IPS-18a (cell line): Measurements from ENCODE around the gene OR4K17.
"Not testable (repeated sequence)": the region's sequence is repeated elsewhere in the genome, so short reads cannot be mapped to it uniquely, and the experiment has no call there.

Experiments
- H3K27ac ChIP-seq: one replicate; pipeline ENCODE4 v1.5.1; 2013; ENCODE audit warnings: low read length
- H3K27me3 ChIP-seq: one replicate; pipeline ENCODE4 v1.6.1; 2013; ENCODE audit warnings: mild to moderate bottlenecking, low read length; ENCODE audit not compliant: control insufficient read depth, insufficient read depth
- H3K36me3 ChIP-seq: one replicate; pipeline ENCODE4 v1.6.1; 2013; ENCODE audit warnings: low read depth, low read length; ENCODE audit not compliant: control insufficient read depth
- H3K4me1 ChIP-seq: one replicate; pipeline ENCODE4 v1.6.1; 2013; ENCODE audit warnings: low read depth, low read length; ENCODE audit not compliant: control insufficient read depth
- H3K4me3 ChIP-seq: one replicate; pipeline ENCODE4 v1.5.1; 2013; ENCODE audit warnings: low read length
- H3K9ac ChIP-seq: one replicate; pipeline ENCODE4 v1.6.1; 2013; ENCODE audit warnings: mild to moderate bottlenecking, low read length, moderate library complexity
- H3K9me3 ChIP-seq: one replicate; pipeline ENCODE4 v1.6.1; 2013; ENCODE audit warnings: low read depth, low read length; ENCODE audit not compliant: control insufficient read depth

OR4K17 gene

GRCh38 chr14:20110438-20110837 lies at the start of gene OR4K17:
OR4K17 (plus strand) TSS chr14:20110739; CDS start chr14:20117500, 6,761 bp downstream.
- H3K9me3 ChIP-seq = peaks cover 38% of the 10 kb centered on the region
- no peak within 1 kb of the TSS for H3K27ac ChIP-seq
- H3K9ac ChIP-seq = no peak within 1 kb of the TSS
- no peaks in the 10 kb centered on the region for H3K36me3 ChIP-seq
- no peak within 1 kb of the TSS for H3K4me3 ChIP-seq
- no peaks in the 10 kb centered on the region for H3K4me1 ChIP-seq
- H3K27me3 ChIP-seq = no peaks in the 10 kb centered on the region

GRCh38 chr14:20092050-20092449 lies 18.5 kb upstream of the OR4K17 start:
- Histone ChIP-seq H3K27ac (no peak overlapping the region), H3K36me3 (no peaks in the 10 kb centered on the region), H3K9ac (no peak overlapping the region), H3K4me1 (no peaks in the 10 kb centered on the region), H3K4me3 (no peak overlapping the region), H3K9me3 (peaks cover 55% of the 10 kb centered on the region), H3K27me3 (no peaks in the 10 kb centered on the region)

DNA sequence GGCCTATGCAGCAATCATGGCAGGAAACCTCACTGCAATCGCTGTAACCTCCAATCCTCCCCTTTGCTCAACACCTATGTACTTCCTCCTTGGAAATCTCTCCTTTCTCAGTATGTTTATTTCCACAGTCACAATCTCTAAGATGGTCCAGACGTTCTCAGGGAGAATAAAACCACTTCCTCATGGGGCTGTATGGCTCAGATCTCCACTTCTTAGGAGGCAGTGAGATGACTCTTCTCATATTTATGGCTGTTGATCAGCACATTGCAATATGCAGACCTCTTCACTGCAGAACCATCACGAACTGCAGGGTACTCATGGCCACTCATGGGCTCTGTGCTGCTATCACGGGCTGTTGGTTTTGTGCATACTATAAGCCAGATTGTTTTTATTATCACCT lies 17.1 kb upstream of the OR4K17 start:
- H3K4me1 ChIP-seq = no peaks in the 10 kb centered on the region
- H3K36me3 ChIP-seq = no peaks in the 10 kb centered on the region
- H3K9ac ChIP-seq = no peak overlapping the region
- H3K9me3 ChIP-seq = peaks cover 55% of the 10 kb centered on the region
- no peak overlapping the region for H3K4me3 ChIP-seq
- H3K27ac ChIP-seq = no peak overlapping the region
- H3K27me3 ChIP-seq = no peaks in the 10 kb centered on the region

- not testable (repeated sequence) for H3K27ac ChIP-seq, H3K27me3 ChIP-seq, H3K9ac ChIP-seq, H3K36me3 ChIP-seq, H3K4me1 ChIP-seq, H3K4me3 ChIP-seq
- peaks cover 36% of the 10 kb centered on the region for H3K9me3 ChIP-seq
Measured at GRCh38 chr14:20098926-20099770, 11.4 kb upstream of the OR4K17 start.

DNA sequence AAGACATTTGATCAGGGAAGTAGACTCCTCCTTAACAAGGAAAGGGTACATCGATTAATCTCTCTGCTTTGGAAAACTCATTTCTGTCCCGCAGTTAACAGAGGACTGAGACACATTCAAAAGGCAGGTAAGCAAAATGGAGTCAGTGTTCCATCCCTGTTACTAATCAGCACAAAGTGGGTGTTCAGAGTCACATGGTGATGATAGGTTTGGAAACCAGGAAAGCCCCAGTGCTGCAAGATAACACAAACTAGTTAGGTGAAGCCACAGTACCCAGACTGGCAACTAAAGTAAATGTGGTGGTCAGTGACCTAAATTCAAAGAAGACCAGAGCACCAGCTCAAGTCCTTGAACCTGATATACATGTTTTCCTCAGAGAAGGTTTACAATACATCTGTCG lies 1.8 kb downstream of the OR4K17 start:
- peaks cover 57% of the 10 kb centered on the region for H3K9me3 ChIP-seq
- no peaks in the 10 kb centered on the region for H3K27me3 ChIP-seq
- H3K4me1 ChIP-seq = no peaks in the 10 kb centered on the region
- no peak overlapping the region for H3K4me3 ChIP-seq
- no peak overlapping the region for H3K9ac ChIP-seq
- H3K36me3 ChIP-seq = no peaks in the 10 kb centered on the region
- H3K27ac ChIP-seq = no peak overlapping the region

DNA sequence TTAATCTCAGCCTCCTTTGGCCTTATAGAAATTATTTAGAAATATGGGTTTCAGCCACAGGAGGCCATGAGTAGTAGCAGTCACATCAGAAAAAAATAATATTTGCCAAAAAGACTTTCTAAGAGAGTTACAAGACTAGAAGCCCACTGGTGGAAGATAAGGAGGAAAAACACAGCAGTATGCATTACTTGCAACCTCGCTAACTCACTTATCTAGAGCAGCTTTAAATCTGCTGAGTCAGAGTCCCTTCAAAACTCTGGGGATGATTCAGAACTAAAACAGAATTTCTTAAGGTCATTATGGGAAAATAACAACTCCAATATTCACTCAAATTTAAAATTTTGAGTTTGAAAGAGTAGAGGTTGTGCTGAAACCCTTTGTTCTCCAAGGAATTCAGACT lies 6.2 kb downstream of the OR4K17 start:
- Histone ChIP-seq H3K27ac (no peak overlapping the region), H3K9me3 (peaks cover 74% of the 10 kb centered on the region), H3K4me1 (no peaks in the 10 kb centered on the region), H3K9ac (no peak overlapping the region), H3K4me3 (no peak overlapping the region), H3K36me3 (no peaks in the 10 kb centered on the region), H3K27me3 (no peaks in the 10 kb centered on the region)

- H3K27ac ChIP-seq = no peak overlapping the region
- H3K27me3 ChIP-seq = no peaks in the 10 kb centered on the region
- H3K4me3 ChIP-seq = no peak overlapping the region
- H3K4me1 ChIP-seq = no peaks in the 10 kb centered on the region
- H3K9ac ChIP-seq = no peak overlapping the region
- H3K36me3 ChIP-seq = no peaks in the 10 kb centered on the region
- H3K9me3 ChIP-seq = peaks cover 83% of the 10 kb centered on the region
Measured at GRCh38 chr14:20118795-20119194, 8.3 kb downstream of the OR4K17 start.

- no peaks in the 10 kb centered on the region for H3K4me1 ChIP-seq
- H3K27ac ChIP-seq = no peak within 1 kb of the TSS
- H3K9ac ChIP-seq = no peak within 1 kb of the TSS
- H3K27me3 ChIP-seq = no peaks in the 10 kb centered on the region
- H3K9me3 ChIP-seq = peaks cover 72% of the 10 kb centered on the region
- H3K4me3 ChIP-seq = no peak within 1 kb of the TSS
- no peaks in the 10 kb centered on the region for H3K36me3 ChIP-seq
Measured at GRCh38 chr14:20138520-20138919, 28.0 kb downstream of the OR4K17 start, which contains the start of gene OR4N5. OR4N5 (plus strand) TSS chr14:20138820; CDS start chr14:20143736, 4,916 bp downstream.

- Histone ChIP-seq H3K36me3 (no peaks in the 10 kb centered on the region), H3K9me3 (peaks cover 70% of the 10 kb centered on the region), H3K27ac (no peak overlapping the region), H3K4me3 (no peak overlapping the region), H3K4me1 (no peaks in the 10 kb centered on the region), H3K9ac (no peak overlapping the region), H3K27me3 (no peaks in the 10 kb centered on the region)
Measured at GRCh38 chr14:20143911-20144310, 33.4 kb downstream of the OR4K17 start.

DNA sequence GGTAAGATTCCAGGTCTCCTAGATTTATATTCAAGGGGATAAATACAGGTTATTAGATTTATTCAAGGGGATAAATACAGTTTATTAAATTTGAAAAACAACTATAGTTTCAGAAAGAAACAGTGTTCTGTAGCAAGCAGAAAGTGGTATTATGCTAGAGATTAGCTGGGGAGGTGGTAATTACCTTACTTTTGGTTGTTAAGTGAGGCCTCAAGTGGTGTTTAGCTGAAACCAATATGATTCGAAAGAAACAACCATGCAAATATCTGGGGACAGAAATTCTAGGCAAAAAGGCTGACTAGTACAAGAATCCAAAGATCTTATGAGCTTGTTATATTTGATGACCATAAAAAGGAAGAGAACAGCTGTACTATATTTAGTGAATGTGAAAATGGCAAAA lies 34.3 kb downstream of the OR4K17 start:
- H3K4me3 ChIP-seq = no peak overlapping the region
- no peak overlapping the region for H3K9ac ChIP-seq
- H3K36me3 ChIP-seq = no peaks in the 10 kb centered on the region
- H3K27ac ChIP-seq = no peak overlapping the region
- H3K4me1 ChIP-seq = no peaks in the 10 kb centered on the region
- H3K27me3 ChIP-seq = no peaks in the 10 kb centered on the region
- H3K9me3 ChIP-seq = peaks cover 71% of the 10 kb centered on the region

- Histone ChIP-seq H3K9me3 (peaks cover 63% of the 10 kb centered on the region), H3K27ac (no peak overlapping the region), H3K4me3 (no peak overlapping the region), H3K4me1 (no peaks in the 10 kb centered on the region), H3K36me3 (no peaks in the 10 kb centered on the region), H3K9ac (no peak overlapping the region), H3K27me3 (no peaks in the 10 kb centered on the region)
Measured at GRCh38 chr14:20164462-20164861, 53.9 kb downstream of the OR4K17 start.

DNA sequence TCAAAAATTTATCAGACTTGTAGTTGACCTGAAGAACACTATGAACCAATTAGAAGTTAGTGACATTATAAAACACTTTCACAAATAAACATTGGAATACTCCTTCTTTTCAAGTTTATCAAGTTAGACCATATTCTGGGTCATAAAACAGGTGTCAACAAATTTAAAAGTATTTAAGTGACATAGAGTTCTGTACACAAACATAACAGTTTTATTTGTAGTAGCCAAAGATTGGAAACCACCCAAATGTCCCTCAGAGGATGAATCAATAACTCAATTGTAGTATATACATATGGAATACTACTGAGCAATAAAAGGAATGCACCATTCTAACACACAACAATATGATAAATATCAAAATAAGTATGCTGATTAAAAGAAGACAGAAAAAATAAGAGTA lies 56.6 kb downstream of the OR4K17 start:
- Histone ChIP-seq H3K9me3 (peaks cover 62% of the 10 kb centered on the region), H3K9ac (no peak overlapping the region), H3K27ac (no peak overlapping the region)

More for the DNA sequence above, 56.6 kb downstream of the OR4K17 start:
- Histone ChIP-seq H3K4me3 (no peak overlapping the region), H3K27me3 (no peaks in the 10 kb centered on the region), H3K4me1 (no peaks in the 10 kb centered on the region), H3K36me3 (no peaks in the 10 kb centered on the region)
